Heart left ventricle (tissue), 16 donors: Measurements from ENCODE around the gene AZIN2. TPM values are rescaled to one million over a fixed set of nuclear protein-coding genes. Genes with fewer than 3 reads are reported as not detected.

ENCODE experiments used
- ATAC-seq, 4 donors: fragments of 200-7000 bp; cut with Tn5 transposase; one replicate each; pipeline ENCODE4 v1.9.1; 2020 to 2022; ENCODE audit warnings: moderate library complexity in 4 of 4, mild to moderate bottlenecking in 3 of 4, moderate number of reproducible peaks in 1 of 4
- DNase-seq, 5 donors: peaks; one replicate each; pipeline ENCODE4 v3.0.0-alpha.2; 2020
- H3K27ac ChIP-seq, 12 donors: fragments of 200-600 bp; sonication (generic) in 4 of 12; one replicate each; pipeline versions ENCODE4 v1.5.0 to v1.8.0; 2016 to 2022; ENCODE audit warnings: mild to moderate bottlenecking in 2 of 12
- H3K27me3 ChIP-seq, 9 donors: fragments of 200-600 bp; sonication (generic) in 2 of 9; one replicate each; pipeline versions ENCODE4 v1.5.1 to v1.8.0; 2016 to 2022; ENCODE audit warnings: mild to moderate bottlenecking in 3 of 9
- H3K36me3 ChIP-seq, 9 donors: fragments of 200-600 bp; sonication (generic) in 2 of 9; one replicate each; pipeline versions ENCODE4 v1.5.0 to v1.8.0; 2018 to 2022; ENCODE audit warnings: mild to moderate bottlenecking in 2 of 9
- H3K4me1 ChIP-seq, 12 donors: fragments of 200-600 bp; sonication (generic) in 4 of 12; one replicate each; pipeline versions ENCODE4 v1.5.0 to v1.8.0; 2016 to 2022; ENCODE audit warnings: mild to moderate bottlenecking in 3 of 12
- H3K4me3 ChIP-seq, 12 donors: fragments of 200-600 bp; sonication (generic) in 4 of 12; one replicate each; pipeline versions ENCODE4 v1.5.0 to v1.8.0; 2017 to 2022; ENCODE audit warnings: mild to moderate bottlenecking in 9 of 12, moderate library complexity in 4 of 12
- H3K9me3 ChIP-seq, 12 donors: fragments of 200-600 bp; sonication (generic) in 4 of 12; one replicate each; pipeline versions ENCODE4 v1.5.0 to v1.8.0; 2016 to 2022; ENCODE audit warnings: mild to moderate bottlenecking in 1 of 12
- CTCF ChIP-seq, 12 donors: fragments of 200-600 bp; sonication (generic) in 4 of 12; IDR thresholded peaks; one replicate each; pipeline versions ENCODE4 v1.5.0 to v1.8.0; 2018 to 2022; ENCODE audit warnings: antibody characterized with exemption in 12 of 12, mild to moderate bottlenecking in 5 of 12
- POLR2A ChIP-seq, 2 donors: fragments of 450-650 bp; IDR thresholded peaks; one replicate each; pipeline ENCODE4 v1.6.1; 2017; ENCODE audit warnings: antibody characterized with exemption in 2 of 2, mild to moderate bottlenecking in 2 of 2, moderate library complexity in 2 of 2
- WGBS, 4 donors: extraction: QIAGEN DNeasy Blood & Tissue Kit in 2 of 4; methylation state at CpG; one replicate each; pipeline versions ENCODE4 v1.1.5 to v1.1.7; 2013 to 2018; 5-methylcytosine and 5-hydroxymethylcytosine counted together
- intact Hi-C, 10 donors: fragments of 100-400 bp; cut with DNase I; formaldehyde crosslinking; loops; one replicate each; pipeline versions ENCODE4 v1.11.1 to v1.14.2; 2022
- polyA plus RNA-seq, 2 donors: library from polyadenylated mRNA; stranded (reverse); fragments of 200-250 nt; gene quantifications; one replicate each; pipeline ENCODE4 v1.2.3, GENCODE V29; 2013
- total RNA-seq, 9 donors: library from RNA; depleted of rRNA in 2 of 9; stranded (reverse); fragments of >200 nt in 2 of 9; fragmentation: NEBNext Ultra II Directional in 3 of 9; extraction: Animal tissue kit (Norgen Biotek cat#: 25700) in 3 of 9; gene quantifications; one replicate each; pipeline versions ENCODE4 v1.1.0 to v1.2.4, GENCODE V29; 2016 to 2023
- donor health status: ischemic (EF 13 %, LVEDD 7.1; RV severe dilation, severe dysfunction).
- donor health status: healthy with polysubstance abuse.
- donor health status: DM: no; HTN: yes; CAD: no.
- donor health status: DM: no; HTN: no; CAD: no.
- donor health status: ischemic (EF 25% LVEDD 6.9; RV normal size, moderate dysfunction).
- donor health status: ischemic (EF 25% LVEDD 5.7; RV mildly dilated, moderate dysfunction).
- donor health status: healthy.
- donor health status: DM: yes; HTN: yes; CAD: no.
- donor health status: ischemic (EF 35%, LVEDD 5.7; RV mildly dilated, moderate dysfunction).
- donor health status: nonischemic (EF 11% LVEDD 7.7; RV severe dilation, severe dysfunction).
- donor health status: DM: yes; HTN: yes; CAD: no.
- donor health status: PGD.
- donor health status: ischemic (EF 29% LVEDD 5.4; RV normal size, mild dysfunction).
- donor health status: nonischemic (EF 23%, LVEDD 6.1; RV moderate dilation, normal function).

Gene AZIN2
- total and polyA plus RNA-seq, 11 donors, result 1.3 to 5.4 (median 3.1) TPM

GRCh38 chr1:33070628-33071027 lies 10.3 kb upstream of the AZIN2 start:
- no peak overlapping the region for H3K4me3 ChIP-seq
- intact Hi-C loops, result no loop called here
- ATAC-seq, result no peak
- no peak for DNase-seq
- H3K27me3 ChIP-seq, result no peaks in the 10 kb centered on the region
- 85 to 100% (median 96%) methylated on average over 1 of the region's 1 CpG for WGBS, 4 donors
- H3K36me3 ChIP-seq, result no peaks in the 10 kb centered on the region
- no peak overlapping the region for H3K27ac ChIP-seq
- no peak for TF ChIP-seq CTCF (IDR thresholded peaks at IDR 0.05)
- no peak for TF ChIP-seq POLR2A (IDR thresholded peaks at IDR 0.05)
- peaks cover 0 to 13% (median 1%) of the 10 kb centered on the region in 12 donors for H3K9me3 ChIP-seq
- peaks cover 0 to 3% (median 0%) of the 10 kb centered on the region in 12 donors for H3K4me1 ChIP-seq

- Histone ChIP-seq H3K27me3 (no peaks in the 10 kb centered on the region), H3K27ac (no peak overlapping the region), H3K4me1 (peaks cover 0 to 3% (median 0%) of the 10 kb centered on the region in 12 donors), H3K36me3 (no peaks in the 10 kb centered on the region), H3K4me3 (no peak overlapping the region), H3K9me3 (no peaks in the 10 kb centered on the region)
- ATAC-seq (peak; percentile 56 to 89 (median 83)), DNase-seq (peak in 3 of 5 donors; percentile 27 to 65 (median 53))
- TF ChIP-seq POLR2A (IDR thresholded peaks at IDR 0.05) (no peak), CTCF (IDR thresholded peaks at IDR 0.05) (no peak)
- WGBS, 4 donors, result 58 to 92% (median 66%) methylated on average over 2 of the region's 2 CpGs
- intact Hi-C loops, result no loop called here
Observed at GRCh38 chr1:33072707-33073106, 8.2 kb upstream of the AZIN2 start.

GRCh38 chr1:33074193-33074945 lies 6.6 kb upstream of the AZIN2 start:
- intact Hi-C loops, result no loop called here
- no peaks in the 10 kb centered on the region for H3K36me3 ChIP-seq
- no peak for TF ChIP-seq POLR2A (IDR thresholded peaks at IDR 0.05)
- TF ChIP-seq CTCF (IDR thresholded peaks at IDR 0.05), result no peak
- peak overlapping the region in 3 of 12 donors; percentile 9 to 17 (median 10) for H3K27ac ChIP-seq
- ATAC-seq, result peak in 2 of 4 donors; percentile 28 to 65
- no peak overlapping the region for H3K4me3 ChIP-seq
- WGBS, 4 donors, result 62 to 80% (median 75%) methylated on average over 4 of the region's 4 CpGs
- H3K4me1 ChIP-seq, result peaks cover 0 to 3% (median 0%) of the 10 kb centered on the region in 12 donors
- no peaks in the 10 kb centered on the region for H3K9me3 ChIP-seq
- no peak for DNase-seq
- H3K27me3 ChIP-seq, result no peaks in the 10 kb centered on the region

- Histone ChIP-seq H3K4me3 (no peak overlapping the region), H3K9me3 (no peaks in the 10 kb centered on the region), H3K36me3 (no peaks in the 10 kb centered on the region), H3K27ac (no peak overlapping the region), H3K4me1 (peaks cover 0 to 23% (median 16%) of the 10 kb centered on the region in 12 donors), H3K27me3 (peaks cover 0 to 7% (median 0%) of the 10 kb centered on the region in 9 donors)
- ATAC-seq (no peak), DNase-seq (no peak)
- no peak for TF ChIP-seq POLR2A (IDR thresholded peaks at IDR 0.05)
- TF ChIP-seq CTCF (IDR thresholded peaks at IDR 0.05), result no peak
- WGBS, 4 donors, result 35 to 54% (median 48%) methylated on average over 1 of the region's 1 CpG
- intact Hi-C loops, result no loop called here
Observed at GRCh38 chr1:33078030-33078591, 2.8 kb upstream of the AZIN2 start.
